Effector memory CD4-positive, alpha-beta T cell (primary cell): ENCODE results near the gene C3orf20.

Experiments
- DNase-seq, 3 donors: peaks; one replicate each; pipeline ENCODE4 v3.0.0-alpha.2; 2020
- H3K27ac ChIP-seq: 2 replicates; pipeline ENCODE4 v1.7.0; 2013; ENCODE audit warnings: mild to moderate bottlenecking, low read length, moderate library complexity; ENCODE audit not compliant: insufficient read depth, poor library complexity, severe bottlenecking
- H3K27me3 ChIP-seq: replicated peaks from 2 replicates; pipeline ENCODE4 v1.7.0; 2013; ENCODE audit warnings: mild to moderate bottlenecking, low read length; ENCODE audit not compliant: insufficient read depth, control insufficient read depth, poor library complexity, severe bottlenecking
- H3K36me3 ChIP-seq: 2 replicates; pipeline ENCODE4 v1.7.0; 2013; ENCODE audit warnings: mild to moderate bottlenecking, low read length, moderate library complexity; ENCODE audit not compliant: control insufficient read depth, insufficient read depth
- H3K4me1 ChIP-seq: 2 replicates; pipeline ENCODE4 v1.7.0; 2013; ENCODE audit warnings: low read length, mild to moderate bottlenecking; ENCODE audit not compliant: control insufficient read depth, insufficient read depth, poor library complexity, severe bottlenecking
- H3K4me3 ChIP-seq: 2 replicates; pipeline ENCODE4 v1.7.0; 2013; ENCODE audit warnings: low read length, low read depth, mild to moderate bottlenecking; ENCODE audit not compliant: insufficient read depth, poor library complexity, severe bottlenecking
- H3K9me3 ChIP-seq: 2 replicates; pipeline ENCODE4 v1.7.0; 2013; ENCODE audit warnings: mild to moderate bottlenecking, low read length, moderate library complexity; ENCODE audit not compliant: control insufficient read depth

C3orf20 gene

GRCh38 chr3:14664170-14664569, 10.8 kb upstream of the C3orf20 start:
- peaks cover 96% of the 10 kb centered on the region for H3K36me3 ChIP-seq
- no peaks in the 10 kb centered on the region for H3K27me3 ChIP-seq
- no peak for DNase-seq
- H3K4me1 ChIP-seq = no peaks in the 10 kb centered on the region
- no peak overlapping the region for H3K27ac ChIP-seq
- H3K4me3 ChIP-seq = no peak overlapping the region
- H3K9me3 ChIP-seq = no peaks in the 10 kb centered on the region

GRCh38 chr3:14672588-14672987, 2.4 kb upstream of the C3orf20 start:
- Histone ChIP-seq H3K4me3 (no peak overlapping the region), H3K27ac (no peak overlapping the region), H3K4me1 (no peaks in the 10 kb centered on the region), H3K9me3 (no peaks in the 10 kb centered on the region), H3K27me3 (no peaks in the 10 kb centered on the region), H3K36me3 (peaks cover 51% of the 10 kb centered on the region)
- DNase-seq = no peak

GRCh38 chr3:14676881-14677280, 1.9 kb downstream of the C3orf20 start:
- Histone ChIP-seq H3K4me1 (no peaks in the 10 kb centered on the region), H3K4me3 (no peak overlapping the region), H3K36me3 (peaks cover 10% of the 10 kb centered on the region), H3K27ac (no peak overlapping the region), H3K9me3 (no peaks in the 10 kb centered on the region), H3K27me3 (no peaks in the 10 kb centered on the region)
- DNase-seq = no peak

GRCh38 chr3:14678015-14678503, 3.1 kb downstream of the C3orf20 start:
- DNase-seq = no peak
- Histone ChIP-seq H3K9me3 (no peaks in the 10 kb centered on the region), H3K27ac (no peak overlapping the region), H3K27me3 (no peaks in the 10 kb centered on the region), H3K4me3 (no peak overlapping the region), H3K4me1 (no peaks in the 10 kb centered on the region), H3K36me3 (no peaks in the 10 kb centered on the region)

- DNase-seq = no peak
- Histone ChIP-seq H3K9me3 (no peaks in the 10 kb centered on the region), H3K27ac (no peak overlapping the region), H3K27me3 (no peaks in the 10 kb centered on the region), H3K36me3 (no peaks in the 10 kb centered on the region), H3K4me1 (no peaks in the 10 kb centered on the region), H3K4me3 (no peak overlapping the region)
Measured at GRCh38 chr3:14680115-14680514, 5.2 kb downstream of the C3orf20 start.

GRCh38 chr3:14680716-14681115, 5.8 kb downstream of the C3orf20 start:
- no peak overlapping the region for H3K27ac ChIP-seq
- H3K27me3 ChIP-seq = no peaks in the 10 kb centered on the region
- no peaks in the 10 kb centered on the region for H3K36me3 ChIP-seq
- H3K4me3 ChIP-seq = no peak overlapping the region
- H3K4me1 ChIP-seq = no peaks in the 10 kb centered on the region
- no peaks in the 10 kb centered on the region for H3K9me3 ChIP-seq
- no peak for DNase-seq

- H3K36me3 ChIP-seq = no peaks in the 10 kb centered on the region
- no peak overlapping the region for H3K27ac ChIP-seq
- no peaks in the 10 kb centered on the region for H3K9me3 ChIP-seq
- H3K27me3 ChIP-seq = no peaks in the 10 kb centered on the region
- no peak overlapping the region for H3K4me3 ChIP-seq
- no peak for DNase-seq
- H3K4me1 ChIP-seq = no peaks in the 10 kb centered on the region
Measured at GRCh38 chr3:14684447-14684846, 9.5 kb downstream of the C3orf20 start.

- H3K4me3 ChIP-seq = no peak overlapping the region
- no peak for DNase-seq
- H3K27me3 ChIP-seq = no peaks in the 10 kb centered on the region
- H3K4me1 ChIP-seq = no peaks in the 10 kb centered on the region
- H3K36me3 ChIP-seq = no peaks in the 10 kb centered on the region
- H3K27ac ChIP-seq = no peak overlapping the region
- no peaks in the 10 kb centered on the region for H3K9me3 ChIP-seq
Measured at GRCh38 chr3:14685179-14685578, 10.2 kb downstream of the C3orf20 start.

GRCh38 chr3:14687360-14687759, 12.4 kb downstream of the C3orf20 start:
- no peaks in the 10 kb centered on the region for H3K36me3 ChIP-seq
- no peak for DNase-seq

GRCh38 chr3:14688525-14688924, 13.6 kb downstream of the C3orf20 start:
- no peak for DNase-seq
- no peaks in the 10 kb centered on the region for H3K36me3 ChIP-seq
- no peaks in the 10 kb centered on the region for H3K4me1 ChIP-seq
- no peaks in the 10 kb centered on the region for H3K9me3 ChIP-seq
- no peak overlapping the region for H3K4me3 ChIP-seq
- no peaks in the 10 kb centered on the region for H3K27me3 ChIP-seq
- H3K27ac ChIP-seq = no peak overlapping the region

More at GRCh38 chr3:14687360-14687759, 12.4 kb downstream of the C3orf20 start:
- H3K27ac ChIP-seq = no peak overlapping the region
- no peak overlapping the region for H3K4me3 ChIP-seq
- no peaks in the 10 kb centered on the region for H3K27me3 ChIP-seq
- no peaks in the 10 kb centered on the region for H3K9me3 ChIP-seq
- H3K4me1 ChIP-seq = no peaks in the 10 kb centered on the region
